ENCODE data around the gene SIAH1.

DNA sequence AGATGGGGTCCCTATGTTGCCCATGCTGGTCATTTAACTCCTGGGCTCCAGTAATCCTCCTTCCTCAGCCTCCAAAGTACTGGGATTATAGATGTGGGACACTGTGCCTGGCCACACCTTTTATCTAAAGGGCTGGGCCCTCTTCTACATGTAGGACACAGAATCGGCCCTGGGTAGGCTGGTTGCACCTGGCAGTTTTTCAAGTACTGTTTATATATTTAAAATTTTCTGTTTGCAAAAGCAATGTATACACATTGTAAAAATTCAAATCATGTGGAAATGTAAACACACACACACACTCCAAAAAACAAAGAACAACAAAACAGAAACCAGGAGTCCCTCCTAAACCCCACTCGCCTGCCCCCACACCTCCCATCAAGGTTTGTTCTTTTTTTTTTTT is 28.1 kb upstream of the SIAH1 start:
- TF ChIP-seq MAX (IDR thresholded peaks at IDR 0.05), result no peak
- no peak for TF ChIP-seq BRCA1 (IDR thresholded peaks at IDR 0.05; ENCODE audit: low read depth, low read length)
- no peak for TF ChIP-seq YY1 (IDR thresholded peaks at IDR 0.05; ENCODE audit: low read depth, low read length)
- no peak for TF ChIP-seq GABPA (IDR thresholded peaks at IDR 0.05; ENCODE audit: borderline replicate concordance, insufficient read depth, low read length)
- TF ChIP-seq, protein P1, sequence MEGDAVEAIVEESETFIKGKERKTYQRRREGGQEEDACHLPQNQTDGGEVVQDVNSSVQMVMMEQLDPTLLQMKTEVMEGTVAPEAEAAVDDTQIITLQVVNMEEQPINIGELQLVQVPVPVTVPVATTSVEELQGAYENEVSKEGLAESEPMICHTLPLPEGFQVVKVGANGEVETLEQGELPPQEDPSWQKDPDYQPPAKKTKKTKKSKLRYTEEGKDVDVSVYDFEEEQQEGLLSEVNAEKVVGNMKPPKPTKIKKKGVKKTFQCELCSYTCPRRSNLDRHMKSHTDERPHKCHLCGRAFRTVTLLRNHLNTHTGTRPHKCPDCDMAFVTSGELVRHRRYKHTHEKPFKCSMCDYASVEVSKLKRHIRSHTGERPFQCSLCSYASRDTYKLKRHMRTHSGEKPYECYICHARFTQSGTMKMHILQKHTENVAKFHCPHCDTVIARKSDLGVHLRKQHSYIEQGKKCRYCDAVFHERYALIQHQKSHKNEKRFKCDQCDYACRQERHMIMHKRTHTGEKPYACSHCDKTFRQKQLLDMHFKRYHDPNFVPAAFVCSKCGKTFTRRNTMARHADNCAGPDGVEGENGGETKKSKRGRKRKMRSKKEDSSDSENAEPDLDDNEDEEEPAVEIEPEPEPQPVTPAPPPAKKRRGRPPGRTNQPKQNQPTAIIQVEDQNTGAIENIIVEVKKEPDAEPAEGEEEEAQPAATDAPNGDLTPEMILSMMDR (IDR thresholded peaks at IDR 0.05; ENCODE audit: control extremely low read depth in 1 of 3, insufficient read depth in 1 of 3, low read depth in 1 of 3, low read length in 3 of 3), result no peak
- TF ChIP-seq CREB1 (IDR thresholded peaks at IDR 0.05), result no peak
- no peak for TF ChIP-seq POLR2A (IDR thresholded peaks at IDR 0.05; ENCODE audit: control extremely low read depth in 1 of 2, low read depth in 2 of 2, low read length in 2 of 2)

Measured in H1 (cell line).